Measurements from ENCODE around the gene SYT1.

Gene SYT1

GRCh38 chr12:78853231-78853630 is 11.3 kb upstream of the SYT1 start:
- no peak overlapping the region for H3K4me3 ChIP-seq (ENCODE audit: low read depth, low read length)
- DNase-seq (ENCODE audit: low read depth) = no peak
- TF ChIP-seq, protein P1, sequence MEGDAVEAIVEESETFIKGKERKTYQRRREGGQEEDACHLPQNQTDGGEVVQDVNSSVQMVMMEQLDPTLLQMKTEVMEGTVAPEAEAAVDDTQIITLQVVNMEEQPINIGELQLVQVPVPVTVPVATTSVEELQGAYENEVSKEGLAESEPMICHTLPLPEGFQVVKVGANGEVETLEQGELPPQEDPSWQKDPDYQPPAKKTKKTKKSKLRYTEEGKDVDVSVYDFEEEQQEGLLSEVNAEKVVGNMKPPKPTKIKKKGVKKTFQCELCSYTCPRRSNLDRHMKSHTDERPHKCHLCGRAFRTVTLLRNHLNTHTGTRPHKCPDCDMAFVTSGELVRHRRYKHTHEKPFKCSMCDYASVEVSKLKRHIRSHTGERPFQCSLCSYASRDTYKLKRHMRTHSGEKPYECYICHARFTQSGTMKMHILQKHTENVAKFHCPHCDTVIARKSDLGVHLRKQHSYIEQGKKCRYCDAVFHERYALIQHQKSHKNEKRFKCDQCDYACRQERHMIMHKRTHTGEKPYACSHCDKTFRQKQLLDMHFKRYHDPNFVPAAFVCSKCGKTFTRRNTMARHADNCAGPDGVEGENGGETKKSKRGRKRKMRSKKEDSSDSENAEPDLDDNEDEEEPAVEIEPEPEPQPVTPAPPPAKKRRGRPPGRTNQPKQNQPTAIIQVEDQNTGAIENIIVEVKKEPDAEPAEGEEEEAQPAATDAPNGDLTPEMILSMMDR (conservative IDR thresholded peaks at IDR 0.05; ENCODE audit: low read depth, low read length) = no peak

DNA sequence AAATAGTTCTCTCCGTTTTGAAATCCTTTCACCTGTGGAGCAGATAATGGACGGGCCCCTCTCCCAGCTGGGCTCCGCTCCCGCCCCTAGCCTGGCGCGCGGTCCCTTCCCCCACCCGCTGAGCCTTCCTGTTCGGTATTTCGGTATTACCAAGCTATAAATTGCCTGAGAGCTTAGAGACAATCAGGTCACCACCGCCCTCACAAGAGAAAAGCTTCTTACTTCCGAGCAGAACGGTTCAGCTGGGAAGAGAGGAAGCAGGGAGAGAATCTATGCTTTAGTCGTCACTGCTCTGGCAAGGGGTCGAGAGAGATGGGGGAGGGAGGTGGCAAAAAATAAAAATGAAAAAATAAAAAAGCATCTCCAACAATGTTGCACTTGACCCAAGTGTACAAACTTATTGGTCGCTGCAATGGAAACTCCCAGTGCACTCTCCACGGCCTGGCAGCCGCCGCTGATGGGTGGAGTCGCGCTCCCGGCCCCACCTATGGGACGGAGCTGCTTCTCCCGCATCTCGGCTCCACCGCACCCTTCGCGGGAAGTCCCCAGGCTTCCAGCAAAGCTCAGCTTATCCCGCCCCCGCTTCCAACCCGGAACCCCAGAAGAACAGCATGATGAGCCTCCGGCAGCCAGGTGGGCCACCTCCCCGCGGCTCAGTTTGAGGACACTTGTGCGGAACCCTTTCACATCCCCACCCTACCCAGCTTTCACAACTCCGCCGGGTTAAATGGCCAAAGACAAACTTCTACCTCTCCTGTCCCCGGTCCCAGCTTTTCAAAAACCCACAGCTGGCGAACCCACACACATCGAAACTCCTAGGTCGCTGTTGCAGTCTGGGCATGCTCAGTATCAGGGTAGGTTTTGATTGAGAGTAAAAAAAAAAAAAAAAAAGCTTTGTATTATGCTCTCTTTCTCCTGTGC is 832 bp upstream of the SYT1 start:
- TF ChIP-seq, protein P1 (conservative IDR thresholded peaks at IDR 0.05; ENCODE audit: low read depth, low read length) = no peak
- DNase-seq (ENCODE audit: low read depth) = peak; percentile 67
- H3K4me3 ChIP-seq (ENCODE audit: low read depth, low read length) = peak overlapping the region; percentile 80

GRCh38 chr12:78864870-78865463 is 393 bp downstream of the SYT1 start:
- TF ChIP-seq, protein P1 (conservative IDR thresholded peaks at IDR 0.05; ENCODE audit: low read depth, low read length) = no peak
- DNase-seq (ENCODE audit: low read depth) = peak; percentile 23
- peak overlapping the region; percentile 80 for H3K4me3 ChIP-seq (ENCODE audit: low read depth, low read length)

- H3K4me3 ChIP-seq (ENCODE audit: low read depth, low read length) = peak overlapping the region; percentile 80
- TF ChIP-seq, protein P1 (conservative IDR thresholded peaks at IDR 0.05; ENCODE audit: low read depth, low read length) = no peak
- DNase-seq (ENCODE audit: low read depth) = peak; percentile 11
Observed at GRCh38 chr12:78865516-78865915, 942 bp downstream of the SYT1 start.

DNA sequence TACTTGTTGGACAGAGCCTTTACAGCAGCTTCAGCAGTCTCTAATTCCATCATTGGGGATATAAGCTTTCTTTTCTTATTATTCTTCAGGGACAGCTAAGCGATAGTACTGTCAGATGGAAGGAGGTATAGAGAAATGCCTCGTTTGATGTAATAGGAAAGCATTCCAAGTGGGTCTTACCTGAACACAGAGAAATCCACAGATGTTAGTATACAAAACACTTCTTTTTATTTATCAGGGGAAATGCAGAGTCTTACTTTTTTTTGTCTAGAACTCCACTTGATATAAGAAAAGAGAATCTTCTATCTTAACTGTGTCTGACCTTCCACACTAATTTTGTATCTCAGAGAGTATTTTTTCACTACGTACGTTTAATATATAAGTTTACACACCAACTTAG is 1.9 kb downstream of the SYT1 start:
- DNase-seq (ENCODE audit: low read depth) = no peak
- H3K4me3 ChIP-seq (ENCODE audit: low read depth, low read length) = no peak overlapping the region
- TF ChIP-seq, protein P1 (conservative IDR thresholded peaks at IDR 0.05; ENCODE audit: low read depth, low read length) = no peak

- DNase-seq (ENCODE audit: low read depth) = no peak
- TF ChIP-seq, protein P1 (conservative IDR thresholded peaks at IDR 0.05; ENCODE audit: low read depth, low read length) = no peak
- no peak overlapping the region for H3K4me3 ChIP-seq (ENCODE audit: low read depth, low read length)
Observed at GRCh38 chr12:78870539-78870938, 6.0 kb downstream of the SYT1 start.
